B cell (primary cell): Measurements from ENCODE around the gene TRPM1.

Source experiments
- EZH2 ChIP-seq: IDR thresholded peaks from 2 replicates; pipeline ENCODE4 v1.6.1; 2012; ENCODE audit warnings: borderline replicate concordance, low read depth, mild to moderate bottlenecking, moderate library complexity, low read length; ENCODE audit not compliant: insufficient read depth, poor library complexity, severe bottlenecking
- TF ChIP-seq, protein P1 (sequence below): fragments of 200-600 bp; IDR thresholded peaks from one replicate; pipeline ENCODE4 v1.8.0; 2022; ENCODE audit warnings: antibody characterized with exemption, mild to moderate bottlenecking

DNA sequence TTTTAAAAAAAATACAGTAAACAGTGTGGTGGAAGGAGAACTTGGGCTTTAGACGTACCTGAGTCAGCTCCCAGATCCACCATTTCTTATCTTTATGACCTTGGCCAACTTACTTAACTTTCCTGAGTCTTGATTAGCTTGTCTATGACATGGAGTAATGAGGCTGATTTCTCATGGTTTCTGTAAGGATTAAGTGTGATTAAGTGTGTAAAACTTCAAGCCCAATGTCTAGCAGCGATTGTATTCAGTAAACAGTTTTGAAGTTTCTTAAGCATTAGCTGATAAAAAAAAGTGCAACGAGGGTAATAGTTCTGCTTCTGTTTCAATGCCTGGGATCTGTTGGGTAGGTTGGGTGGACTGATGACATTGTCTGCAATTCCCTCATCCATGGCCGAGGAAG, 10.8 kb downstream of the TRPM1 start:
- TF ChIP-seq, protein P1, sequence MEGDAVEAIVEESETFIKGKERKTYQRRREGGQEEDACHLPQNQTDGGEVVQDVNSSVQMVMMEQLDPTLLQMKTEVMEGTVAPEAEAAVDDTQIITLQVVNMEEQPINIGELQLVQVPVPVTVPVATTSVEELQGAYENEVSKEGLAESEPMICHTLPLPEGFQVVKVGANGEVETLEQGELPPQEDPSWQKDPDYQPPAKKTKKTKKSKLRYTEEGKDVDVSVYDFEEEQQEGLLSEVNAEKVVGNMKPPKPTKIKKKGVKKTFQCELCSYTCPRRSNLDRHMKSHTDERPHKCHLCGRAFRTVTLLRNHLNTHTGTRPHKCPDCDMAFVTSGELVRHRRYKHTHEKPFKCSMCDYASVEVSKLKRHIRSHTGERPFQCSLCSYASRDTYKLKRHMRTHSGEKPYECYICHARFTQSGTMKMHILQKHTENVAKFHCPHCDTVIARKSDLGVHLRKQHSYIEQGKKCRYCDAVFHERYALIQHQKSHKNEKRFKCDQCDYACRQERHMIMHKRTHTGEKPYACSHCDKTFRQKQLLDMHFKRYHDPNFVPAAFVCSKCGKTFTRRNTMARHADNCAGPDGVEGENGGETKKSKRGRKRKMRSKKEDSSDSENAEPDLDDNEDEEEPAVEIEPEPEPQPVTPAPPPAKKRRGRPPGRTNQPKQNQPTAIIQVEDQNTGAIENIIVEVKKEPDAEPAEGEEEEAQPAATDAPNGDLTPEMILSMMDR: no peak
- no peak for TF ChIP-seq EZH2
